Stimulated activated naive CD8-positive, alpha-beta T cell treated with anti-CD3 and anti-CD28 coated beads, Interleukin-15, Interleukin-2, amounts not matched to agents 100 ng/mL and 50 ng/mL, for 24 hours (primary cell): ENCODE data around the gene TELO2.

ENCODE experiments used
- H3K27ac Mint-ChIP-seq: one replicate; pipeline ENCODE4 v1.8.0; 2021; ENCODE audit warnings: mild to moderate bottlenecking, mixed read lengths
- H3K27me3 Mint-ChIP-seq: one replicate; pipeline ENCODE4 v1.8.0; 2021; ENCODE audit warnings: mixed read lengths
- H3K36me3 Mint-ChIP-seq: one replicate; pipeline ENCODE4 v1.8.0; 2021; ENCODE audit warnings: low read depth, mixed read lengths
- H3K4me1 Mint-ChIP-seq: one replicate; pipeline ENCODE4 v1.8.0; 2021; ENCODE audit warnings: low read depth, mixed read lengths
- H3K4me3 Mint-ChIP-seq: one replicate; pipeline ENCODE4 v1.8.0; 2021; ENCODE audit warnings: mild to moderate bottlenecking, mixed read lengths
- H3K9me3 Mint-ChIP-seq: one replicate; pipeline ENCODE4 v1.8.0; 2021; ENCODE audit warnings: mixed read lengths

Gene TELO2

GRCh38 chr16:1537138-1537577 is 44.0 kb downstream of the TELO2 start:
- H3K4me1 Mint-ChIP-seq = peaks cover 48% of the 10 kb centered on the region
- H3K9me3 Mint-ChIP-seq = no peaks in the 10 kb centered on the region
- peak overlapping the region; percentile 98 for H3K4me3 Mint-ChIP-seq
- H3K36me3 Mint-ChIP-seq = peaks cover 27% of the 10 kb centered on the region
- H3K27ac Mint-ChIP-seq = peak overlapping the region; percentile 95
- no peaks in the 10 kb centered on the region for H3K27me3 Mint-ChIP-seq

GRCh38 chr16:1537763-1538289 is 44.7 kb downstream of the TELO2 start:
- Mint-ChIP-seq H3K36me3 (peaks cover 27% of the 10 kb centered on the region), H3K27me3 (no peaks in the 10 kb centered on the region), H3K27ac (peak overlapping the region; percentile 95), H3K4me3 (peak overlapping the region; percentile 98), H3K4me1 (peaks cover 55% of the 10 kb centered on the region), H3K9me3 (no peaks in the 10 kb centered on the region)

GRCh38 chr16:1538804-1539520 is 45.8 kb downstream of the TELO2 start:
- no peaks in the 10 kb centered on the region for H3K9me3 Mint-ChIP-seq
- H3K27ac Mint-ChIP-seq = peak overlapping the region; percentile 95
- peak overlapping the region; percentile 98 for H3K4me3 Mint-ChIP-seq
- H3K27me3 Mint-ChIP-seq = no peaks in the 10 kb centered on the region
- peaks cover 32% of the 10 kb centered on the region for H3K36me3 Mint-ChIP-seq
- peaks cover 66% of the 10 kb centered on the region for H3K4me1 Mint-ChIP-seq

DNA sequence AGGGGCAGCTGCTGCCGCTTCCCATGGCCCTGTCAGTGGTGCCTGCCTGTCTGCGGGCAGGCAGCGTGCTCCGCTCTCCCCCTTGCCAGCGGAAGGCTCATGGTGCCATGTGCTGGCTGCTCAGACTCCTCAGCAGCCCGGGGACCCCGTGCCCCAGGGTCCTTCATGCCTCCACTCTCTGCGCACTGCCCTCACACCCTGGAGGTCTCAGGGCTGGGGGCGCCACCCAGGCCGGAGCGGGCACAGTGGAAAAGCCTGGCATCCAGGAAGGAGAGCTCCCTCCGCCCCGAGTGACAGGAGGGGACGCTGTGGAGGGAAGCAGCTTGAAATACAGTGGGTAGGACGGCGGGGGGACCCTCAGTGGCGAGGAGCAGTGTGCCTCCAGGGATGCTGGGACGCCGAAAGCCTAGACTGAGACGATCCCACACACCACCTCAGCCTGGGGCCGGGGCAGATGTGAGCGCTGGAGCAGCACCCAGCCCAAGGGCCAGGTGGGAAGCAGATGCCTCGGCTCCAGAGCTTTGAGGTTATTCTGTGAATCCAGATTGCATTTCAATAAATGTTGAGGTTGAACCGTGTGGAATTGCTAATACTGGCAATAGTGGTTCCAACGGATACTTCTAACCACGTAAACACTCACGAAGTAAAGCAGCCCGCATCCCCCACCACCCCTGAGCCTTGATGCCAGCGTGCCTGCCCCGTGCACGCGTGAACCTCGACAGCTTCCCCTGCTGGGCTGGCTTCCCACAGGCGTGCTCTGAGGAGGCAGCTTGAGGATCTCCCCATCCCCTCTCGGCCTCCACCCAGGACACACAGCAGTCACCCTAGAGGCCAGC is 46.8 kb downstream of the TELO2 start:
- no peaks in the 10 kb centered on the region for H3K9me3 Mint-ChIP-seq
- H3K4me3 Mint-ChIP-seq = no peak overlapping the region
- H3K27me3 Mint-ChIP-seq = no peaks in the 10 kb centered on the region
- peak overlapping the region; percentile 71 for H3K27ac Mint-ChIP-seq
- H3K36me3 Mint-ChIP-seq = peaks cover 31% of the 10 kb centered on the region
- H3K4me1 Mint-ChIP-seq = peaks cover 74% of the 10 kb centered on the region

DNA sequence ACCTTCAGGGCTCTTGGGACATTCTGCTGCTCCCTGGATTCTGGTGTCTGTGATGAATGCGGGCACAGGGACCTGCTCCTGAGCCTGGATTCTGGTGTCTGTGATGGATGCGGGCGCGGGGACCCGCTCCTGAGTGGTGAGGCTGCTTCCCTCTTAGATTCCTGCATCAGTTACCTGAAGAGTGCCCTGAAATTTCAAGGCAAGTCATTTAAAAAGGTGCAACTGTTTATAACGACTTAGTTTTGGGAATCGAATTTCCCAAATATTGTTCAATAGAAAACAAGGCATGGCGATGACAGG is 47.3 kb downstream of the TELO2 start:
- H3K9me3 Mint-ChIP-seq = no peaks in the 10 kb centered on the region
- peaks cover 29% of the 10 kb centered on the region for H3K36me3 Mint-ChIP-seq
- no peak overlapping the region for H3K4me3 Mint-ChIP-seq
- peak overlapping the region; percentile 71 for H3K27ac Mint-ChIP-seq
- peaks cover 74% of the 10 kb centered on the region for H3K4me1 Mint-ChIP-seq
- no peaks in the 10 kb centered on the region for H3K27me3 Mint-ChIP-seq

- H3K4me1 Mint-ChIP-seq = peaks cover 77% of the 10 kb centered on the region
- H3K9me3 Mint-ChIP-seq = no peaks in the 10 kb centered on the region
- H3K27ac Mint-ChIP-seq = no peak overlapping the region
- H3K4me3 Mint-ChIP-seq = no peak overlapping the region
- H3K27me3 Mint-ChIP-seq = no peaks in the 10 kb centered on the region
- peaks cover 29% of the 10 kb centered on the region for H3K36me3 Mint-ChIP-seq
Measured at GRCh38 chr16:1541293-1542165, 48.4 kb downstream of the TELO2 start.

- Mint-ChIP-seq H3K4me3 (no peak overlapping the region), H3K27ac (peak overlapping the region; percentile 98), H3K9me3 (no peaks in the 10 kb centered on the region), H3K27me3 (no peaks in the 10 kb centered on the region), H3K36me3 (peaks cover 23% of the 10 kb centered on the region), H3K4me1 (peaks cover 77% of the 10 kb centered on the region)
Measured at GRCh38 chr16:1542166-1542500, 49.0 kb downstream of the TELO2 start.

DNA sequence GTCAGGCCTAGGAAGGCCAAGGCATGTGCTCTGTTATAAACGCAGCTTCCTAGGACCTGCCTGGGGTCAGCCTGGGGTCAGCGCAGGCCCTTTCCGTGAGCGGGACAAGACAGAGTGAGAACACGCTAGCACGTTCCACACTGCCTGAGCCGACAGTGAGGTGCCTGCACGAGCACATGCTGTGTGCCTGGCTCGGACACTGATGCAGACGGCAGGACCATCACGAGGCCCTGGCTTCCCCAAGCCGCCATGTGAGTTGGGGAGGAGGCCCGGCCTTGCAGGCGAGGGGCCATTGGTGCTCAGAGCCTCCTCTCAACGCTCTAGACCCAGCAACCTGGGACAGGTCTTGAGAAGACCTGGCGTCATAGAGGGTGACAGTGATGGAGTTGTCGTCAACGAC is 49.4 kb downstream of the TELO2 start:
- Mint-ChIP-seq H3K36me3 (peaks cover 20% of the 10 kb centered on the region), H3K4me1 (peaks cover 77% of the 10 kb centered on the region)

GRCh38 chr16:1543085-1543896 is 50.1 kb downstream of the TELO2 start:
- Mint-ChIP-seq H3K36me3 (peaks cover 19% of the 10 kb centered on the region), H3K27ac (peak overlapping the region; percentile 98), H3K9me3 (no peaks in the 10 kb centered on the region), H3K4me1 (peaks cover 75% of the 10 kb centered on the region), H3K4me3 (peak overlapping the region; percentile 77), H3K27me3 (no peaks in the 10 kb centered on the region)

More for the DNA sequence above, 49.4 kb downstream of the TELO2 start:
- no peak overlapping the region for H3K4me3 Mint-ChIP-seq
- H3K27ac Mint-ChIP-seq = peak overlapping the region; percentile 98
- no peaks in the 10 kb centered on the region for H3K9me3 Mint-ChIP-seq
- no peaks in the 10 kb centered on the region for H3K27me3 Mint-ChIP-seq

DNA sequence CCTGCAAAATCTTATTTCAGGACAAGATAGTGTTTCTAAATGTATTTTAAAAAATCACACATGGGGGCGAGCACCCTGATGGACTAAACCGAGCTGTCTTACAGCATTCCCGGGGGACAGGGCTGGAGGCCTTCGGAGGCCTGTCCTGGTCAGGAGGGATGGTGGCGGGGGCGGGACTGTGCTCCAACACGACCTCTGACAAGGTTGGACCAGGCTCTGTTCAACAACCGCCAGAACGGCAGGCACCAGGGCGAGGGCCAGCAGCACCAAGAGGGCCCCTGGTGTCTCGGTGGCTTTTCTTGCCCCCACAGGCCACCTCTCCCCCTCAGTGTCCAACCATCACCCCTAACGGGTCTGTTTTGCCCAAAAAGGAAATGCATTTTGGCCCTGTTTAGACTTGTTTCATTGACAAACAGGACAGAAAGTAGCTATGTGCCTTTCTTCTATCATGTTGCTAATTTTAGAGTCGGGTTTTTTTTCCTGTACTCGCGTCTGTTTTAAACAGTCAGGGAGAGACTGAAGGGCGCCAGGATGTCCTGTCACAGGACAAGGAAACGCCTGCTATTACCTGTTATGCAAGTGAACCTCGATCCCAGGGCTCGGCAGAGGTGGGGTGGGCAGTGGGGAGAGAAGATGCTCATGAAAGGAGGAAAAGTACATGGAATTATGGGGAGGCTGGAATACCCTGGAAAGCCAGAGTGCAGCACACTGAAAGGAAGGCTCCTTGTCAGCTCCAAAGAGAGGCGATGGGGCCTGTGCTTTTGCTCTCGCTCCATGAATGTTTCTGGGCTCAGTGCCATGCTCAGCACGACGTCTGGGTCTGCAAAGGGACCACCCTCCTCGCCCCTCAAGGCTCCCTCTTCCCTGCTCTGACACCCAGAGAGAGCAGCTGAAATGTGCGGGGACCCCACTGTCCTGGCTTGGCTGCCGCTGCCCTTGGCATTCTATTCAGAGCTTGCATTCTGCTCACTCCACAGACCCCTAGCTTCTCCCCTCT is 52.2 kb downstream of the TELO2 start:
- no peaks in the 10 kb centered on the region for H3K27me3 Mint-ChIP-seq

DNA sequence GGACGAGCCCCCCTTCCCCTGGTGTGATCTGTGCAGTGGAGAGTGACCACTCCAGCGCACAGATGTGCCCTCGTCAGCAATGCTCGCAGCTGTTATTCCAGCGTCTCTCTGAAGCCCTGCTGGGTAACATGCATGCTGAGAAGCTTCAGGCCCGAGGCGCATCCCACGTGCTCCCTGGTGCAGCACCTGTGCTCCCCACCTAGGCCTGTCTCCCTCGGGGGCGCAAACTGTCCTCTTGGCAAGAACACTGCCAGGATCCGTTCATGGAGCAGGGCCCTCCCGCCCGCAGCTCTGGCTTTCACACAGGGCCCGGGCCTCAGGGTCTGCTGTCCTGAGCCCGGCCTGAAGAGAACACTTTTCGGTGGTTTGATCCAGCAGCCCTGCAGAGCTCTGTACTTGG is 53.3 kb downstream of the TELO2 start:
- H3K27ac Mint-ChIP-seq = no peak overlapping the region

More for the DNA sequence above, 52.2 kb downstream of the TELO2 start:
- Mint-ChIP-seq H3K27ac (peak overlapping the region; percentile 98), H3K36me3 (peaks cover 29% of the 10 kb centered on the region), H3K4me1 (peaks cover 73% of the 10 kb centered on the region), H3K4me3 (peak overlapping the region; percentile 35), H3K9me3 (no peaks in the 10 kb centered on the region)

DNA sequence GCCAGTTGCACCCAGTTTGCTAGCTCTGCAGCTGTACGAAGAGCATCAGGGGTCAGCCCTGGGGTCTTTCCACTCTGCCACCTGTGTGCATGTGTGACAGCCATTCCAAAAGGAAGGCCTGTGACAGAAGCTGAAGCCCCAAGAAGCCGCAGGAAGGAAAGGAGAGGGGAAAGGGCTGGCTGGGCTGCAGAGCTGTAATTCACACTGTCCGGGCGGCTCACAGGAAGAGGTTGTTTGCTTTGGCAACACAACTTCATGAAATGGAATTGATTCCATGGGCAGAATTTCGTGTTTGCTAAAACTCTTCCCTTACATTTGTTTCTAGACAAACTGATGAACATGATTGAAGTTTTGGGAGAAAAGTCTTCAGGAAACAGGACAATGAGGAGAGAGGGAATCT is 55.1 kb downstream of the TELO2 start:
- H3K36me3 Mint-ChIP-seq = peaks cover 36% of the 10 kb centered on the region
- H3K4me3 Mint-ChIP-seq = no peak overlapping the region
- H3K4me1 Mint-ChIP-seq = peaks cover 56% of the 10 kb centered on the region
- H3K27me3 Mint-ChIP-seq = no peaks in the 10 kb centered on the region
- no peaks in the 10 kb centered on the region for H3K9me3 Mint-ChIP-seq
- H3K27ac Mint-ChIP-seq = peak overlapping the region; percentile 58

More for the DNA sequence above, 53.3 kb downstream of the TELO2 start:
- no peaks in the 10 kb centered on the region for H3K27me3 Mint-ChIP-seq
- H3K4me3 Mint-ChIP-seq = no peak overlapping the region
- peaks cover 29% of the 10 kb centered on the region for H3K36me3 Mint-ChIP-seq
- H3K9me3 Mint-ChIP-seq = no peaks in the 10 kb centered on the region
- peaks cover 66% of the 10 kb centered on the region for H3K4me1 Mint-ChIP-seq

GRCh38 chr16:1548727-1549126 is 55.6 kb downstream of the TELO2 start:
- no peak overlapping the region for H3K4me3 Mint-ChIP-seq
- H3K36me3 Mint-ChIP-seq = peaks cover 34% of the 10 kb centered on the region
- no peaks in the 10 kb centered on the region for H3K27me3 Mint-ChIP-seq

More at GRCh38 chr16:1548727-1549126, 55.6 kb downstream of the TELO2 start:
- Mint-ChIP-seq H3K9me3 (no peaks in the 10 kb centered on the region), H3K27ac (peak overlapping the region; percentile 58), H3K4me1 (peaks cover 51% of the 10 kb centered on the region)
